ENCODE measurements around the gene PAX1. TPM values are rescaled to one million over a fixed set of nuclear protein-coding genes. Genes with fewer than 3 reads are reported as not detected.

Gene PAX1
- total RNA-seq, 1 donor from 2014 or later, result not detected

DNA sequence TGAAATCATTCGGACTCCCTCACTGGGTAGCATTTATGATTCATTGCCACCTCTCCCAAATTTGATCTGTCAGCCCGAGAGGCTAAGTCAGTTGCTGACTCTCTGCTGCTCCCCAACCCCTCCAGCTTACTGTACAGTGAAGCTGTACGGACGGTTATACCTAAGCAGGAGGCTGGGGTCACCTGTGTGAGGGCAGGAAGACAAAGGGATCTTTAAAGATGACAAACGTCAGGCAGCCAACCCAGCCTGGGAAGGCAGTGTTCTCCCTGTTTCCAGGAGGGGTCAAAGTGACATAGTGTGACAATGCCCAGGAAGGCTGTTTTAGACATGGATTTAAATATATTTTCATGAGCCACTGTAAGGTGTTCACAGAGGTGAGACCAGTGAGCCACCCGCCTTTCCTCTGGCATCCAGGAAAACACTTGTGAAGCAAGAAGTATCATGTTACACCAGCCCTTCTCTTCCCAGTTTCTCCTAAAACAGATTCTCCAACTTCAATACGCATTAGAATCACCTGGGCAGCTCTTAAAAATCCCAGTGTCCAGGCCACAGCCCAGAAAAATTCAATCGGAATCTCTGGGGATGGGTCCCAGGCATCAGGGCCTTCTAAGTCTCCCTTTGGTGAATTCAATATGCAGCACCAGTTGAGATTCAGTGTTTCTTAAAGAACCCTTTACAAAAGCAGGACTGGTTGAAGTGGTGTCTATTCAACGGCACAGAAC, 6.8 kb upstream of the PAX1 start:
- peaks cover 59% of the 10 kb centered on the region for H3K27me3 Mint-ChIP-seq
- intact Hi-C loops (cut with micrococcal nuclease), result no loop called here
- CTCF ChIA-PET, result no interaction called here
- H3K9me3 Mint-ChIP-seq, result no peaks in the 10 kb centered on the region
- no peaks in the 10 kb centered on the region for H3K4me1 Mint-ChIP-seq
- no peak for ATAC-seq (ENCODE audit: low read depth)
- no peaks in the 10 kb centered on the region for H3K36me3 Mint-ChIP-seq (ENCODE audit: low read depth)
- no peak overlapping the region for H3K27ac Mint-ChIP-seq
- H3K4me3 Mint-ChIP-seq, result no peak overlapping the region
- no peak for DNase-seq
- TF ChIP-seq, protein P1, sequence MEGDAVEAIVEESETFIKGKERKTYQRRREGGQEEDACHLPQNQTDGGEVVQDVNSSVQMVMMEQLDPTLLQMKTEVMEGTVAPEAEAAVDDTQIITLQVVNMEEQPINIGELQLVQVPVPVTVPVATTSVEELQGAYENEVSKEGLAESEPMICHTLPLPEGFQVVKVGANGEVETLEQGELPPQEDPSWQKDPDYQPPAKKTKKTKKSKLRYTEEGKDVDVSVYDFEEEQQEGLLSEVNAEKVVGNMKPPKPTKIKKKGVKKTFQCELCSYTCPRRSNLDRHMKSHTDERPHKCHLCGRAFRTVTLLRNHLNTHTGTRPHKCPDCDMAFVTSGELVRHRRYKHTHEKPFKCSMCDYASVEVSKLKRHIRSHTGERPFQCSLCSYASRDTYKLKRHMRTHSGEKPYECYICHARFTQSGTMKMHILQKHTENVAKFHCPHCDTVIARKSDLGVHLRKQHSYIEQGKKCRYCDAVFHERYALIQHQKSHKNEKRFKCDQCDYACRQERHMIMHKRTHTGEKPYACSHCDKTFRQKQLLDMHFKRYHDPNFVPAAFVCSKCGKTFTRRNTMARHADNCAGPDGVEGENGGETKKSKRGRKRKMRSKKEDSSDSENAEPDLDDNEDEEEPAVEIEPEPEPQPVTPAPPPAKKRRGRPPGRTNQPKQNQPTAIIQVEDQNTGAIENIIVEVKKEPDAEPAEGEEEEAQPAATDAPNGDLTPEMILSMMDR (IDR thresholded peaks at IDR 0.05), result no peak
- POLR2A ChIA-PET, result no interaction called here

- H3K4me1 Mint-ChIP-seq, result no peaks in the 10 kb centered on the region
- peaks cover 62% of the 10 kb centered on the region for H3K27me3 Mint-ChIP-seq
- H3K9me3 Mint-ChIP-seq, result no peaks in the 10 kb centered on the region
- H3K36me3 Mint-ChIP-seq (ENCODE audit: low read depth), result no peaks in the 10 kb centered on the region
- ChIA-PET CTCF (no interaction called here), POLR2A (no interaction called here)
- ATAC-seq (ENCODE audit: low read depth) (no peak), DNase-seq (no peak)
- H3K27ac Mint-ChIP-seq, result no peak overlapping the region
- intact Hi-C loops (cut with micrococcal nuclease), result no loop called here
- TF ChIP-seq, protein P1 (IDR thresholded peaks at IDR 0.05), result no peak
- H3K4me3 Mint-ChIP-seq, result no peak overlapping the region
Measured at GRCh38 chr20:21699216-21699508, 6.3 kb upstream of the PAX1 start.

- no peaks in the 10 kb centered on the region for H3K9me3 Mint-ChIP-seq
- intact Hi-C loops (cut with micrococcal nuclease), result no loop called here
- H3K27ac Mint-ChIP-seq, result no peak overlapping the region
- CTCF ChIA-PET, result no interaction called here
- no peaks in the 10 kb centered on the region for H3K36me3 Mint-ChIP-seq (ENCODE audit: low read depth)
- H3K27me3 Mint-ChIP-seq, result peaks cover 64% of the 10 kb centered on the region
- DNase-seq (no peak), ATAC-seq (ENCODE audit: low read depth) (no peak)
- H3K4me3 Mint-ChIP-seq, result no peak overlapping the region
- POLR2A ChIA-PET, result no interaction called here
- TF ChIP-seq, protein P1 (IDR thresholded peaks at IDR 0.05), result no peak
- no peaks in the 10 kb centered on the region for H3K4me1 Mint-ChIP-seq
Measured at GRCh38 chr20:21701171-21701876, 4.1 kb upstream of the PAX1 start.

- Mint-ChIP-seq H3K27ac (no peak overlapping the region), H3K27me3 (peaks cover 62% of the 10 kb centered on the region), H3K36me3 (ENCODE audit: low read depth) (no peaks in the 10 kb centered on the region), H3K4me3 (no peak overlapping the region), H3K9me3 (no peaks in the 10 kb centered on the region), H3K4me1 (no peaks in the 10 kb centered on the region)
- DNase-seq, result no peak
- TF ChIP-seq, protein P1 (IDR thresholded peaks at IDR 0.05), result no peak
- ATAC-seq (ENCODE audit: low read depth), result no peak
- CTCF ChIA-PET, result no interaction called here
- POLR2A ChIA-PET, result no interaction called here
- intact Hi-C loops (cut with micrococcal nuclease), result no loop called here
Measured at GRCh38 chr20:21702016-21702415, 3.4 kb upstream of the PAX1 start.

DNA sequence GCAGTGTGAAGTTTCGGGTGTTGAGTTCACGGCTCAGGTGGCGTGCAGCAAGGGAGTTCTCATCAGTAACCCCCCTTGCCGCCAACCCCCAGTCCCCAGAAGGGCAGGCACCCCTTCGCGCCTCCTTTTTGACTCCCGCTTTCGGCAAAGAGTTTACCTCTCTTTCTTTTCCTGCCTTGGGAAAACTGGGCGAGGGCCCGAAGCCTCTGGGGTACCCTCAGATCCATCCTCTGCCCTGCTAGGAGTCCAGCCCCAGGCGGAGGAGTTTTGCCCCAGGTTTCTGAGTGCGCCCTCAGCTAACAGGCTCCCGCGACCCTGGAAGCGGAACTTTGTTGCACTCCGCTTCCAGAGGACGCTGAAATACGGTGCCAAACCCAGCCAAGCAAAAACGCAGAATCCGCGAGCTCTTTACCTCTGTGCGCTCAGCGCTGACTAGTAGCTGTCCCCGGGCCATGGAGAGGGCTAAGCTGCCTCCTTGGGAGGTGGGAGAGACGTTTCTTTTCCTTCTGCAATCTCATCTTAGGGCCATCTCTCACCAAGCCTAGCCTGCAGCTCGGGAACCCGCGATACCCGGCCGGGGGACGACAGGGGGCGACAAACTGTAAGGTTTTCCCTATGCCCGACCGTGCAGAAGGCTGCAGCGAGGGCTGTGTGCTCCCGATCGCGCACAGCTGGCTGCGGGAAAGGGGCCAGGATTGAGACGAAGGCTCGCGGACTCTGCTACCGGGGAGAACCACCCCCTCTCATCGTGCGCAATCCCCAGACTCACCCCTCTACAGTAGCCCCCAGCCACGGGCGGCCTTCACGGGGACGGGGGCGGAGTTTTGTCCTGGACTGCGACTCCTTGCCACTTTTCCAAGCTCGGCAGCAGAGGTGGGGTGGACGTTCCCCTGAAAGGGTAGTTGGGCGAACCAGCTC, 2.7 kb upstream of the PAX1 start:
- no peaks in the 10 kb centered on the region for H3K9me3 Mint-ChIP-seq
- CTCF ChIA-PET, result no interaction called here
- intact Hi-C loops (cut with micrococcal nuclease), result no loop called here
- H3K27ac Mint-ChIP-seq, result no peak overlapping the region
- H3K4me1 Mint-ChIP-seq, result no peaks in the 10 kb centered on the region
- DNase-seq, result no peak
- TF ChIP-seq, protein P1 (IDR thresholded peaks at IDR 0.05), result no peak
- POLR2A ChIA-PET, result no interaction called here
- no peak for ATAC-seq (ENCODE audit: low read depth)
- H3K4me3 Mint-ChIP-seq, result no peak overlapping the region
- H3K27me3 Mint-ChIP-seq, result peaks cover 64% of the 10 kb centered on the region
- H3K36me3 Mint-ChIP-seq (ENCODE audit: low read depth), result no peaks in the 10 kb centered on the region

Measured in activated B cell treated with CpG ODN at 0.5 μM for 24 hours (primary cell).